WI38 (cell line): ENCODE measurements around the gene ZNF544.

Experiments
- H3K4me3 ChIP-seq: 2 replicates; pipeline ENCODE4 v1.5.1; 2011; ENCODE audit warnings: low read depth, mild to moderate bottlenecking, control low read depth, low read length
- TF ChIP-seq, protein P1 (sequence below): IDR thresholded peaks from 2 replicates; pipeline ENCODE4 v1.5.1; 2012; ENCODE audit warnings: low read depth, mild to moderate bottlenecking, control low read depth, low read length

Gene ZNF544

GRCh38 chr19:58228585-58229254 lies at the start of gene ZNF544:
Gene ZNF544 (plus strand): TSS chr19:58228914. CDS start chr19:58244024, 15,110 bp downstream.
- TF ChIP-seq, protein P1, sequence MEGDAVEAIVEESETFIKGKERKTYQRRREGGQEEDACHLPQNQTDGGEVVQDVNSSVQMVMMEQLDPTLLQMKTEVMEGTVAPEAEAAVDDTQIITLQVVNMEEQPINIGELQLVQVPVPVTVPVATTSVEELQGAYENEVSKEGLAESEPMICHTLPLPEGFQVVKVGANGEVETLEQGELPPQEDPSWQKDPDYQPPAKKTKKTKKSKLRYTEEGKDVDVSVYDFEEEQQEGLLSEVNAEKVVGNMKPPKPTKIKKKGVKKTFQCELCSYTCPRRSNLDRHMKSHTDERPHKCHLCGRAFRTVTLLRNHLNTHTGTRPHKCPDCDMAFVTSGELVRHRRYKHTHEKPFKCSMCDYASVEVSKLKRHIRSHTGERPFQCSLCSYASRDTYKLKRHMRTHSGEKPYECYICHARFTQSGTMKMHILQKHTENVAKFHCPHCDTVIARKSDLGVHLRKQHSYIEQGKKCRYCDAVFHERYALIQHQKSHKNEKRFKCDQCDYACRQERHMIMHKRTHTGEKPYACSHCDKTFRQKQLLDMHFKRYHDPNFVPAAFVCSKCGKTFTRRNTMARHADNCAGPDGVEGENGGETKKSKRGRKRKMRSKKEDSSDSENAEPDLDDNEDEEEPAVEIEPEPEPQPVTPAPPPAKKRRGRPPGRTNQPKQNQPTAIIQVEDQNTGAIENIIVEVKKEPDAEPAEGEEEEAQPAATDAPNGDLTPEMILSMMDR = peak; percentile 13; the same call in 1 of the 2 replicates
- peak within 1 kb of the TSS; percentile 77 for H3K4me3 ChIP-seq

DNA sequence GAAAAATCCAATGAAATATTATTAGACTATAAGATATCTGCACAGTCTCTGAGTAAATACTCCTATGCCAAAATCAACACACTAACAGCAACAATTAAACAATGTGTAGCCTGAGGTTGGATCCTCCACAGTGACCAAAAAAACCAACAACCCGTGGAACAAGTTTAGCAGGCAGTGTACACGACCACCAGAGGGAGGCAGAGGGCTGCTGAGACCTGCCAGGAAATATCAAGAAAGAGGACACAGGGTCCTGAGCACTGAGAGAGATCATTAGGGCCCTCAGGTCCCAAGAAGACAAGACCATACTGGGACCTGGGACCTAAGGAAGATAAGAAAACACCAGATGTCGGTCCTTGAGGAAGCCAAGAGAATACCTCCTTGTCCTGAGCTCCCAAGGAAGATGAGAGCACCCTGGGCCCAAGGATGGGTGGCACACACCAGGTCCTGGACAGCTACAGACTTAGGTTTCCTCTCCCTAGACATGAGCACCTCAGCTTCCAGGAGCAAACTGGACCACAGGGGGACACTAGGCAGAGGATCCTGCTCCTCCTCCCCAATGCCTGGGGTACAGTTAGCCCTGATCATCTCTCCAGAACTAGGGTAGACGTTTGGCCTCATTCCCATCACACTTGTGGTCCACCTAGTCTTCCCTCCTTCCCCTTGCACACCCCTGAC lies 46.7 kb upstream of the ZNF544 start:
- TF ChIP-seq, protein P1 = 0 out of 2 replicates have a peak, but pooled peaks have one; percentile 18
- peak overlapping the region; percentile 44 for H3K4me3 ChIP-seq

DNA sequence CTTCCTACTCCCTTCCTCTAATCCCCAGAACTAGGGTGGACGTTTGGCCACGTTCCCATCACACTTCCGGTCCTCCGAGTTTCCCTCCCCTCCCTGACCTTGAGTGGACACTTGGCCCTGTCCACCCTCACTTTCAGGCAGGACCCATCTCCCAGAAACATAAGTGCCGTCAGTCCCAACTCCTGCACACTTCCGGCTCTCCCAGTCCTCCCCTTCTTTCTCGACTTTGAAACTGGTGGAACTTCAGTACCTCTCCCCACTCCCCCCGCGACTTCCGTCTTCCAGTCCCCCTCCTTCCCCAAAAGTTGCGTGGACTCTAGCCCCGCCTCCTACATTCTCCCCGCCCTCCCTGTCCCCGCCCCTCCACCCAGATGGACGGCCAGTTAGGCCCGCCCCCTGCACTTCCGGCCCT lies 46.1 kb upstream of the ZNF544 start:
- H3K4me3 ChIP-seq = peak overlapping the region; percentile 86
- TF ChIP-seq, protein P1 = no peak

GRCh38 chr19:58182989-58183816 lies 45.5 kb upstream of the ZNF544 start, which contains the start of gene ZNF274:
Gene ZNF274 (plus strand): TSS chr19:58183061. CDS start chr19:58183966, 905 bp downstream.
- peak within 1 kb of the TSS; percentile 86 for H3K4me3 ChIP-seq
- TF ChIP-seq, protein P1 = no peak

DNA sequence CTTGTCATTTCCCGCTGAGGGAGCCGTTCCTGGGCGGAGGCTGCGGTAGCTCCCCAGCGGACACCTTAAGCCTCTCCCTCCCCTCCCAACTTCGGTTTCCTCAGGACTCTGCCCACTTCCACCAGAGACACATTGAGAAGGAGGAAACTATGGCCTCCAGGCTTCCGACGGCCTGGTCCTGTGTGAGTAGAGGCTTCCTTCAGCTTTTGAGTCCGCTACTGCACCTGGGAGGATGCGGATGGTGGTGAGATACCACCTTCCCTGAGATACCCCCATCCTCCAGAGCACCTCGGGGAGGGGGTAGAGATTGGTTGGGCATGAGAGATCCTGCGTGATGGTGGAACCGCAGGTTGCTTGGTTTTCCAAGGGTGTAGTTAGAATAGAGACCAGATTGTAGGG lies 44.9 kb upstream of the ZNF544 start:
- H3K4me3 ChIP-seq = peak overlapping the region; percentile 86
- TF ChIP-seq, protein P1 = no peak

GRCh38 chr19:58196901-58197616 lies 31.7 kb upstream of the ZNF544 start:
- TF ChIP-seq, protein P1 = no peak
- H3K4me3 ChIP-seq = no peak overlapping the region
